Activated naive CD4-positive, alpha-beta T cell treated with Interleukin-2 at 50 U/mL for 16 hours (primary cell): Measurements from ENCODE around the gene MAD1L1.

Experiments
- DNase-seq: peaks from one replicate; pipeline ENCODE4 v3.0.0-alpha.2; 2020

The MAD1L1 gene

DNA sequence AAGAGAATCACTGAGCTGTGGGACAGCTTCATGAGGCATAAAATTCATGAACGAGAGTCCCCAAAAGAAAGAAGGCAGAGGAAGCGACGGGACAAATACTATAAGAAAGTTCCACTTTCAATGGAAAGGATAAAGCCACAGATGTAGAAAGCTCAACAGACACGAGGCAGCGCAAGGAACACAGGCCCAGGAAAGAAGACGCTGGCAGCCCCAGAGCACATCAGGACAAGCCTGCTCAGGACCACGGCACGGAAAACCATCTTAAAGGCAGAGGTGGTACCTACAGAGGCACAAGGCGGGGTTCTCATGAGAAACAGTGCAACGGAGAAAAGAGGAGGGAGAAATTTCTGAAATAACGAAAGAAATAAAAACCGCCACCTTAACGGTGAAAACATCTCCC, 273.4 kb downstream of the MAD1L1 start:
- DNase-seq: no peak

DNA sequence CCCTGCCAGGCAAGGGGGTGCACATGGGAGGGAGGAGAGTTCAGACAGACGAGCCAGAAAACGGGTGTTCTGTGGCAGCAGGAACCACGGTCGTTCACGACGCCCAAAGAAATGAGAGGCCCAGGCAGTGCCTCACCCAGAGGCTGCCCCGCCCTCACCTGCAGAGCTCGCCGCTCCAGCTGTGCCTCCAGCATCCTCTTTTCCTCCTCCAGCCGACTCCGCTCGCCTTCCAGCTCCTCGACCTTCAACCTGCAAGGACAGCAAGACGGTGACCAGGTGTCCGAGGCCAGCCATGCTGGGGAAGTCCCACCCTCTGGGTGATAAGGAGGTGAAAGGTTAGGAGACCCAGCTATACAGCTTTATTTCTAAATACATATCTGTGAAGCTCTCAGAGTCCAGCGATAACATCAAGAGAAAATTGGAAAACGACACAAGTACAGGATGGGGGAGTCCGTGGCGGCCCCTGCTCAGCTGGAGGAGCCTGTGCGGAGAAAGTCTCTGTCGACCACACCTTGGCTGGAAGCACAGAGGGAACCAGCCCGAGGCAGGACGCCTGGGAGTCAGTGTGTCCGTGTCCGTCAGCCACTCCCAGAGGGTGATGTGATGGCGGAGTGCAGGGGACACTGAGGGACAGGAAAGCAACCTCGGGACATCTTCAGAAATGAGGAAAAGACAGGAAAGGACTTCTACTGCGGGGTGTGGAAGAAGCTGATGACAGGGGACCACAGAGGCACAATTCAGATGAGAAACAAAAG, 275.1 kb downstream of the MAD1L1 start:
- DNase-seq: no peak

DNA sequence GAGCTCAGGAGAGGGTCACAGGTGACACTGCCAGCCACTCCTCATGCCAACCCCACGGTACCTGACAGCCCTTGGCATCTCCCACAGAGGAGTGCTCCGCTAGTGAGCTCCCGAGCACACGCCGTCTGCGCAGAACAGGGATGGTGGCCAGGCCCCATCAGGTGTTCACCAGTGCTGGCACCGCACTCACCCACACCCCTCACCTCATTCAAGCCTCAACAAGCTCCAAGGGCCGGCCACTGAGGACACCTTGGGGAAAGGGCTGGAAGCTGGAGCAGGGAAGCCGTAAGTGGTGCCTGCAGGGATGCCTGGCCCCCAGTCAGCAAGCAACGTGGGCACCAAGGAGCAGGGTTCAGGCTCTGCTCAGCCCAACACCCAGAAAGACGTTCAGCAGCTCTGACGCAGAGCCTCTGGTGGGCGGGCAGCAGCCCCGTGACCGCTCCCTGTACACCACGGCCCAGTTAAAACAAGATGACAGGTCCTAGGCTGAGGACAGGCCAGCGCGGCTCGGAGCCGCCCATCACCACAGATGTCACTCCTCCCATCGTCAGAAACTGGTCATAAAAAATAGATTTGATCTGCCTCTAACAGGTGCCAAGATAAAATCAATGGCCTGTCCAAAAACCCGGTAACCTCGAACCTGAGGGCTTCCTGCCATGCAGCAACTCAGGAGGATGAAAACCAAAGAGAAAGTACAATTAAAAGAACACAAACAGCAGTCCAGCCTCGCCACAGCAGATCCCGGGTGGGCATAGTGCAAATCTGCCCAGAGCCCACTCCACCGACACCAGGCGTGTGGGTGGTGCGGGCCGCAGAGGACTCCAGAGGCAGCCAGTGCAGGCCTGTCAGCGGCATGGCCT, 275.9 kb downstream of the MAD1L1 start:
- no peak for DNase-seq

DNA sequence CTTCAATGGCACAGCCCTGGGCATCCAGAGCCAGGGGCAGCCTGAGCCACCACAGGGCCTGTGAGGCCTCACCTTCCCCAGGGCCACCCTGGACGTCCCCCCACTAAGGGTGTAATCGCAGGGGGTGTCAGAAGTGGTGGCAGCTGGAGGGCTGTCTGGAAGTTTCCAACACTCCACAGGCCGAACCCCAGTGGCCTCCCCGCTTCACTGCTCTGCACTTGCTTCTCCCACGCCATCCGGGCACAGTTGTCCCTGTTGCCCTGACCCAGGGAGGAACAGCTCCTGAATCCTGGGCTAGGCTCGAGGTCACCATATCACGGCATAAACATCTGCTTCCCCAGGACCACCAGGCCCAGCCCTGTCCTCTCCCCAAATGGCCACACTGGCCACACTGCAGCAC, 276.6 kb downstream of the MAD1L1 start:
- no peak for DNase-seq

DNA sequence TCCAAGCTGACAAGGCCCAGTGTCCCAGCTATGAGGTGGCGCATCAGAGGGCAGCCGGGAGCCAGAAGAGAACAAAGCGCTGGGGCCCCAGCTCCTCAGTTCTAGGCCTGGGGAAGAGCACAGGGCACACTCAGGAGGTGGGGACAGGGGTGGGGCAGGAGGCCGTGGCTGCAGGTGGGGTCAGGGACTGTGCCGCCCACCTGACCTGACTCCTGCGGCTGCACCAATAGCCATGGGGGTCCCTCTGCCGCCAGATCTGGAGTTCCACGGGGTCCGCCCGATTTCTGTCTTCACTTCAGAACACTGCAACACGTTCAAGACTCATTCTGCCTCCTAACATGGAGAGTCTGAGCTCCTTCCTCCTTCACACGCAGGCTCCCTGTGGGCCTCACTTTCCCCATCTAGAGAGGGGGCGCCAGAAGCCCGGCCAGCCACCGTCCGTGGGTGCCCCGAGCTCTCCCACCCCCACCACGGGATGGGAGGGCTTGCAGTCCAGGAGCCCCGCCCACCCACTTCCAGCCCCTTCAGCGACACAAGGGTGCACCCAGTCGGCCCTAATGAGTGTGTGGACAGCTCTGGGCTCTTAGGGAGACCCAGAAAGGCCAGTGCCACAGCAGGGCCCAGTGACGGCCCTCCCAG, 278.3 kb downstream of the MAD1L1 start:
- no peak for DNase-seq

DNA sequence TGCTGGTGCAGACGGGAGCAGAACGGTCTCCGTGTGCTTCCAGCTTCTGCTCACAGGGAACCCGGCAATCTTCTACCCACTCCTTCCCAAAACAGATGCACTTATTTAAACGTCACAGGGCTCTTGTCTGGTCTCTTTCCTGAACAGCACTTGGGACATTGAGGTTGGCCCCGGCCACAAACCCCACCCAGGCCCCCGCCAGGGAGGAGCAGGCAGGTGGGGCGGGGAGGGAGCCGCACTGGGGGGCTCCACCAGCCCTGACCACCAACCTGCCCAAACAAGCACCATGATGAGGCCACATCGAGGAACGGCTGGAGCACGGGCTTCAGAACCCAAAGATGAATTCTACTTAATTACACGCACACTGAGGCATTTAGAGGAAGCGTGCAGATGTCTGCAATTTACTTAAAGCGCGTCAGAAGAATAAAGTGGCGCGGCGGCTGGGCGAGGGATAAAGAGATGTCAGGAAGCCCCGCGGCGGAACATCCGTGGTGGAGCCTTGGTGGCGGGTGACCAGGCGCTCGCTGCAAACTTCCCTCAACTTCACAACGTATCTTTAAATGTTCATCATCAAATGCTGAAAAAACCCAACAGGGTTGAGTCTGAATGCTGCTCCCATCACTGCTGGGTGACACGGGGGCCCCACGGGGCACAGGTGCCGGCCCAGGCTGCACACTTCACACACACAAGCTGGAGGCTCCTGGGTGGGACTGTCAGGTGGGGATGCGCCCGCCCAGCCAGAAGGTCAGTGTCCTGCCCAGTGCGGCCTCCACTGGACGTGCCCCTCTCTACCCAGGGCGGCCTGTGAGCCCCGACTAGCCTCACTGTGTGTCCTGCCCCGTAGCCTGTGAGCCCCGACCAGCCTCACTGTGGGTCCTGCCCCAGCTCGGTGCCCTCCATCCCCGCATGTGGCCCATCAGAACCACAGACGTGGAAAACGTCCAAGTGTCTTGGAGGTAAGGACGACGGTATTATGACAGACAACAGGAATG, 279.2 kb downstream of the MAD1L1 start:
- DNase-seq: no peak

DNA sequence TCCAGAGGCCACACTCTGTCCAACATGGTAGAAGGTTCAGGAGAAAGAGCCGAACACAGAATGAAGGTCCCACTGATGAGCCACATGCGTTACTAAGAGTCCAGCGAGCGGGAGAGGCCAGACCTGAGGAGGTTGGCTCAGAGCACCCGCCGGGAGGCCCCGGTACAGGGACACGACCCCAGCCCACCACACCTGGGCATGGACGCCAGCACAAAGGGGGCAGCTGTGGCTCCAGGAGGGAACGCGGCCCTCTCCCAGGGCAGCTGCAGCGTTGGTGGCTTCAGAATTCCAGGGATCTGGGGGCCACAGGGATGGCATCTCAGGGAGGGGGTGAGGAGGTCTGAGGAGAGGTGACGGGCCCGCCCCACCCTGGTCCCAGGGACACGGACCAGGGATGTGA, 280.0 kb downstream of the MAD1L1 start:
- DNase-seq: no peak

DNA sequence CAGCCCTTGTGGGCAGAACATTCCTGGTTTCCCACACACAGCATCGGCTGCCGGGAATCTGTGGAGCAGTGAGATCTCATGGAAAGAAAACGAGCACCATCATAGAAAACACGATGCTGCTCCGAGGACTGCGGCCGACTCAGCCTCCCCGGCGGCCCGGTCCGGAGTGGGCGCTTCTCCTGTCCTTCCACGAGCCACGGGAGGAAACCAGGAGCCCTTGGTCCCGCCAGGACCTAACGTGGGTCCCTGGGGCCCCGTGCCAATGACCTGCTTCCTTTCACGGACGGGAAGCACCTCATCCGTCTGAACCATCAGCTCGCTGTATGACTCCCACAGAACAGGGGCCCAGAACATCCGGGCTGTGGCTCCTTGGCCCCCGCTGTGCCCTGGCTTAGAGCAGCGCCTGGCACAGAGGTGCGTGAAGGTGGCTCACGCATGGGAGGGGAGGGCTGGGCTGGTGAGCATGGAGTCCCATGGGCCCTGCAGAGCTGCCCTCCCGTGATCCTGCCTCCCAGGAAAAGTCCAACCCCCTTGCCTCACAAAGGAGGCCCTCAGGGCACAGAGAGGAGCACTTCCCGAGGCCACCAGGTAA, 280.5 kb downstream of the MAD1L1 start:
- no peak for DNase-seq

DNA sequence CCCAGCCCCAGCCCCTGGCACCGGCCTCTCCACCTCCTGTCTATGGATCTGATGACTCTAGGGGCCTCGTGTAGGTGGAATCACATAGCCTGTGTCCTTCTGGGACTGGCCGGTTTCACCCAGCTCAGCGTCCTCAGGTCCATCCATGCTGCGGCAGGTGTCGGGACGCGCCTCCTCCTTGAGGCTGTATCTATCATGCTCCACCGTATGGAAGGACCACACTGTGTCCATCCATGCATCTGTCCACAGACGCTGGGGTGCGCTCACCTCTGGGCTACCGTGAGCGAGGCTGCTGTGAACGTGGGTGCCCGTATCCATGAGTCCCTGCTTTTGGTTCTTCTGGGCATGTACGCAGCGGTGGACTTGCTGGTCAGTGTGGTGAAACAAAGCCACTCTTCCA, 281.1 kb downstream of the MAD1L1 start:
- no peak for DNase-seq

DNA sequence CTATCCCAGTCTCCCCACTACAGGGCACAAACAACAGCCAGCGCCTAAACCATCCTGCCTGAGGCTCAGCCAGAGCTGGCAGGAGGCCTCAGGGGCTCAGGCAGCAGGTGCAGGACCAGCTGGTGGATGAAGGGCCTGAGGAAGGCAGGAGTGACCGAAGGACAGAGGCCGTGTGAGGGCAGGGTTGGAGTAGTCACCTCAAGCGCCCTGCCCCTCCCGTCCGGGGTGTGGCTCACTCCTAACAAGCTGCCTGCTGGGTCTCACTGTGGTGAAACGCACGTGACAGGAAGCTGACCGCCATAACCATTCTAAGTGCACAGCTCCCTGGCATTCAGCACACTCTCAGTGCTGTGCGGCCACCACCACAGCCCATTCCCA, 281.6 kb downstream of the MAD1L1 start:
- DNase-seq: no peak

DNA sequence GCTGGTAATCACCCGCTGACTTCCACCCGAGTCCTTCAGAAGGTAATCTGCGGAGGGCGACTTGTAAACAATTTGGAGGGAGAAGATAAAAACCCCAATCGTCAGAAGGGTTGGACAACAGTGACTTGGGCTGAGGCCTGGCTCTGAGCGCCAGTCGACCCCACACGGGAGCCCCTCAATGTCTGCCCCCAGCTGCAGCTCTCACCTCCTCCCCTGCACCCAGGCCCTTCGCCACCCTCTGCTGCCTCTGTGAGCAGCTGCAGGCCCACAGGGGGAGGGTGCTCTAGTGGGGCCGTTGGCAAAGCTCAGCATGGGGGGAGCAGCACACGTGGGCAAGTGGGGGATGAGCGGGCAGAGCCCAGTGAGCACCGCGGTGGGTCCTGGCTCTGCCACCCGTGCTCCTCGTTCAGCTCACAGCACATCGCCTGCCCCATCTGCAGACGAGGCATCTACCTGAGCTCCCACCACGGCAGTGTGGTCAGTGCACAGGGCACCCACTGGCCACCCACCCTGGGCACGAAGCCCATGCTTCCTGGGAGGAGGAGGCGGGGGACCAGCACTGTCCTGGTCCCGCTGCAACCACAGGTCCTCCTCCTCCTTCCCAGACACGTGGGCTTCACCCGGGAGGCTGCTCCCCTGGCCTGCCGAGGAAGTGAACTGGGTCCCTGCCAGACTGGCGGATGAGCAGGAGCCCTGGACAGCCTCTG, 282.1 kb downstream of the MAD1L1 start:
- DNase-seq: no peak

DNA sequence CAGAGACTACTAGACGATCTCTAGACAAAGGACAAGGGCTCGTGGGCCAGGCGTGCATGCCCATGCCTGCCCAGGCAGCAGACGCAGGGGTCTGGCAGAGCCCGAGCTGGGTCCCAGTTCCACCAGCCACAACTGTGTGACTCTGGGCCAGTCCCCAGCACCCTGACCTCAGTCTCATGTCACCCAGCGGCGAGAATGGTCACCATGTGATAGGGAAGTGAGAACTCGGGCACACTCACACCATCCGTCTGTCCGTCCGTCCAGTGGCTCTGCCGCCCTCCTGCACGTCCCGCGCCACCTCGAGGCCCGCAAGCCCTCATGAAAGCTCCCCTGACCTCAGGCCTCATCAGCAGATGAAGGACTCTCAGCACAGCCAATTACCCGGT, 282.7 kb downstream of the MAD1L1 start:
- no peak for DNase-seq

DNA sequence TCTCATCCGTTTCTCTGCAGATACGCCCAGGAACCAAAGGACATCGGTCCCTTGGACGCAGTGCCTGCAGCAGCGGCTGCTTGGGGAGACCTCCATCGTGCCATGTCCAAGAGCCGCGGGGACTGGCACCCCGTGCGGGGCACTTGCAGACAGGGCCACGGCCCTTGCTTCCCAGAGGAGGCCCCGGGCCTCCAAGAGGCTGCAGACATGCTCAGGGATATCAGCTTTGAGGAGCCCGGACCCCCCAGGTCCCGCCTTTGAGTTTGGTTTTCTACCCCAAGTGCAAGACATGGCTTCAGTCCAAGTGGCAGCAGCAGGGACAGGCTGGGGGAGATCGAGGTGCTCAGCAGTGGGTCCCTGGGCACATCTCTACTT, 283.1 kb downstream of the MAD1L1 start:
- DNase-seq: no peak

DNA sequence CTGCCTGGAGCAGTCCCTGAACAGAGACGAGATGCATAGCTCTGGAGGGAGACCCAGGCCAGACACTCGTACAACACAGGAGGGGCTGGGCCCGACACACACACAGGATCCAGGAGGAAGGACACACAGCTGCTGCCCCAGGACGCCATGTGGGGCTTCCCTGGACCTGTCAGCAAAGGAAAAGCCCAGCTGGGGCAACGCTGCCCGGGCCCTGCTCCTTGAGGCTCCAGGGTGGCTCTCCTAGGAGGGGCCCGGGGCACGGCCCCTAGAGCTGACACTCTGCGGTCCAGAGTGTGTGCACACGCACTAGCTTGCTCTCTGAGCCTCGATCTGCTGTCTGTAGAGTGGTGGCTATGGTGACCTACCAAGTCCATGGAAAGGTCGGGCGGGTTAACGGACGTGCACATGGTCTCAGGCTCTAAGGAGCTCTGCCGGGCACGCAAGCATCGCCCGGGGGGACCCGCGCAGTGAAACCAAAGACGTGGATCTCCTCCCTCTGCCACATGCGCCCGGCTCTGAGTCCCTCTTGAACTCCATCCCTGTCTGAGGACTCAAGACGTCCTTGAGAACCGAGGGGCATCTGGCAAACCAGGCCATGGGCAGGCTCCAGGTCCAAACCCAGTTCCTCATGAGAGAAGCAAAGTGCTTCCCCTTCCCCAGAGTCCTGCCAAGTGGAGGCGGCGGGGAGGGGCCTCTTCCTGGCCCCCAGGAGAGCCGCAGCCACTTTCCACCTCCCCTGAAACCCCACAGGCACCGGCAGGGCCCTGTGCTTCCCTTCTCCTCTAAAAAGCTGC, 283.7 kb downstream of the MAD1L1 start:
- no peak for DNase-seq

DNA sequence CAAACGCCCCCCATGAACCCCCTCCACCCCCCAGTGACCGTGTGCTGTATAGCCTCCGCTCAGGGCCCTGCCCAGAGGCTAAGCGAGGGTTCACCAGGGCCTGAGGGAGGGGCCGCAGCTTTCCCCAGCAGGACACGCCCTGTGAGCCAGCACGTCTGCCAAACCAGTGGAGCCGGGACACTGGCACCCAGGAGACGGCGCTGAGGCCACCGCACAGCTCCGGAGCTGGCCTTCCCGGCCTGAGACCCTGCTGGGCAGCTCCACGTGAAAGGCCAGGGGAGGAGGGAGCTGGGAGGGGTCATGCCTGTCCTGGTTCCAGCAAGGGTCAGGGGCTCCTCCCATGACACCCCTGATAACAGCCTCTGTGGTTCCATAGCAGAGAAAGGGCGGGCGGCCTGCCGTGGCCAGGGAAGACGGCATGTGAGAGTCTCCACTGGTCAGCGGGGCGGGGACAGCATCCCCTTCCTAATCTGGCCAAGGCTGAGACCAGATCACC, 284.4 kb downstream of the MAD1L1 start:
- DNase-seq: no peak

DNA sequence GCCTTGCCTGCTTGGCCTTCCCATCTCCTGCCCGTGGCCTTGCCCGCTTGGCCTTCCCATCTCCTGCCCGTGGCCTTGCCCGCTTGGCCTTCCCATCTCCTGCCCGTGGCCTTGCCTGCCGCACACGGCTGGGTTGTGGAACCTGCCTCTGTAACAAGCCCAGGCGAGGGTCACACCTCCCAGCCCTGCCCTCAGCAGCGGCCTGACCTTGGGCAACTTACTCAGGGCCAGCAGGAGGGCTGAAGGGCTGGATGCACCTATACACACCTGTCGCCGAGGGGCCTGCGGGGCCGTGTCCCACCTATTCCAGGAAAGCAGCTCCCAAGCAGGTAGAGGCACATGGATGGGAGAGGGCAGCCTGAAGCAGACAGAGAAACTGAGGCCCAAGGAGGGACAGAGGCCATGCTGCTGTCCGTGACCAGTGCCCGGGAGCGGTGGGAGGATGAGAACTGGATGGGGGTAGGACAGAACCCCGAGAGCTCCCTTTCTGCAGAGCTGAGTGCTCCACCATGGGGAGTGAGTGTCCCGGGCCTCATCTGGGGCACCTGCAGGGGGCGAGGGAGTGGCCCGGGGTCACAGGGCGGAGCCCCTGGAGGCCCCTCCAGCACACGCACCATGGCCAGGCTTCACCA, 285.0 kb downstream of the MAD1L1 start:
- DNase-seq: no peak

DNA sequence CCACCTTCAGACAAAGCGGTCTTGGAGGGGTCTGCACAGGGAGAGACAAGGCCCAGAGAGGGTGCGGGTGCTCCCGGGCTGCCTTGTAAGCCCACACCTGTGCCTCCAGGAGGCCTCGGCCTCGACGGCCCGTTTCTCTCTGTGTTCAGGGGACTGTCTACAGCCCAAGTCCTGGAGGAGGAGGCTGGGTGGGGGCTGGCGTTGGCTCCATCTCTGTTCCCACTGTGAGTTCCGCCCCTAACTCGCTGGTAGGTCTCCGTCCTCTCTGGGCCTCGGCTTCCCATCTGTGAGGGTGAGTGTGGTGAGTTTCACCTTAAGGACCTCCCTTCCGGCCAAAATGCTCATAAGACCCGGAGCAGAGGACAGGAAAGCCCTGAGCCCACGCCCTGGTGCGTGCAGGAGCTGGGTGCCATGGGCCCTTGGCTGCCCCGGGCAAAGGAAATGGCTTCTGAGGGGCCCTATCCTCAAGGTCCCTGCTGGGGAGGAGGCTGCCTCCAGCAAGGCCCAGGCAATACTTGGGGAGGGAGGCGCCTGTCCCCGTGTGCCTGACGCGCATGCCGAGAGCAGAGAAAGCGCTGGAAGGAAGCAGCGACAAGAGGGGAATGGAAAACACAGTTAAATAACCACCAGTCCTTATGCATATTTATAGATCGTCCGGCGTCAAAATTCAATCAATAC, 285.8 kb downstream of the MAD1L1 start:
- no peak for DNase-seq

DNA sequence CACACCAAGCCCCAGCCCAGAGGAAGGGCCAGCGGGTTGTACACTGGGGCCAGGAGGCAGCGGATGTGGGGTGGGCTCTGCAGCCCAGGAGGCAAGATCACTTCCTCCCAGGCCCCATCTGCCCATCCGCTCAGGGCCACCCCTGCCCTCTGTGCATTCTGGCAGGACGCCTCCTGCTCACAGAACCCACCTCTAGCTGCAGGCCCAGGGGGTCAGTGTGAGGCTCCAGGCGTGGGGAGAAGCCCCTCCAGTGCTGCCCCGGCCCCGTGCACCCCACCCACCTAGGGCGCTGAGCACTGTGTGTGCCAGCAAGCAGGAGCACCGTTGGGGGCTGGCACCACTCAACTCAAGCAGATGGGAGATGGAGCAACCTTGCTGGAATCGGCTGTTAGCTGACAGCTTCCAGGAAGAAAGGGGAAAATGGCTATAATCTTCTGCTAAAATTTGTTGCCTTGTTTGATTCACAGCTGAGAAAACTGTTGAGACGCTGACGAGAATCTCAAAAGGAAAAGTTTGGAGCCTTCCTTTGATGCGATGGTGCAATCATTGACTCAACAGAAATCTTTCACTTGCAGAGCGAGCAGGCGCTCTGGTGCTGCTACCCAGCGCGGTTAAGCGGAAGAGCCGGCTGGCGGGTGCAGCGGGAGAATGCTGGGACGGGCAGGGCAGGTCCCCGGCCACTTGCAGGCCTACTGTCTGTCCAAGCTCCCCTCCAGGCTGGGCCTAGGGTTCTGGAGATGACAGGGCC, 286.5 kb downstream of the MAD1L1 start:
- no peak for DNase-seq

DNA sequence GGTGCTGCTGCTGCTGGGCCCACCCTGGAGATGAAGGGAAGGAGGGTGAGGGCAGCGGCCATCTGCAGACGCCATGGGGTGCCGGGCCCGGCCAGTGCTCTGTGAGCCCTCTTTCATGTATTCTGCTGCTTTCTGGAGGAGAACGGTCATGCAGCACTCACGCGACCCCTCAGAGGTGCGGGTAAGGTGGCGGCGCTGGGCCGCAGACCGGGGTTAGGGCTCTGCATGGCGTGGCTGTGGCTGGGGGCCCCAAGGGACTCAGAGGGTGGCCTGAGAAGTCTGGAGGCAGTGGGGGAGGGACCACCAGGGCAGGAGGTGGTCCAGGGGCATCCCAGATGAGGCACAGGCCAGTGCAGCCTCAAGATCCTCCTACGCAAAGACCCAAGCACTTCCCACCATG, 287.2 kb downstream of the MAD1L1 start:
- DNase-seq: no peak
